SK-N-SH treated with all-trans-retinoic acid at 6 μM for 48 hours (cell line): ENCODE measurements around the gene TTF2.
A peak's percentile ranks its signal among the peaks of the same experiment; 100 is the strongest.

ENCODE experiments used
- ATAC-seq: fragments of 200-7000 bp; cut with Tn5 transposase; 3 replicates; pipeline ENCODE4 v1.9.1; 2020; ENCODE audit warnings: mild to moderate bottlenecking, moderate library complexity
- ARNTL ChIP-seq: fragments of 450-650 bp; formaldehyde crosslinking; IDR thresholded peaks from 2 replicates; pipeline ENCODE4 v1.5.0; 2020; ENCODE audit warnings: low read depth, mild to moderate bottlenecking, moderate library complexity, borderline replicate concordance
- CSDC2 ChIP-seq: fragments of 250-450 bp; sonication (Bioruptor Pico); IDR thresholded peaks from 2 replicates; pipeline ENCODE4 v1.5.0; 2020; ENCODE audit warnings: mild to moderate bottlenecking, moderate library complexity
- GLIS3 ChIP-seq: fragments of 250-450 bp; sonication (Bioruptor Pico); IDR thresholded peaks from 2 replicates; pipeline ENCODE4 v1.5.0; 2020; ENCODE audit warnings: mild to moderate bottlenecking, moderate library complexity
- ISL1 ChIP-seq: fragments of 250-450 bp; sonication (Bioruptor Pico); IDR thresholded peaks from 2 replicates; pipeline ENCODE4 v2.1.2; 2022; ENCODE audit warnings: mild to moderate bottlenecking, moderate library complexity
- PATZ1 ChIP-seq: fragments of 250-450 bp; sonication (Bioruptor Pico); IDR thresholded peaks from 2 replicates; pipeline ENCODE4 v1.8.0; 2020; ENCODE audit warnings: mild to moderate bottlenecking, moderate library complexity, borderline replicate concordance
- POU6F1 ChIP-seq: fragments of 250-450 bp; sonication (Bioruptor Pico); IDR thresholded peaks from 2 replicates; pipeline ENCODE4 v1.8.0; 2021; ENCODE audit warnings: low read depth, mild to moderate bottlenecking, moderate library complexity, borderline replicate concordance
- SNAI2 ChIP-seq: fragments of 250-450 bp; sonication (Bioruptor Pico); IDR thresholded peaks from 2 replicates; pipeline ENCODE4 v1.5.0; 2020; ENCODE audit warnings: mild to moderate bottlenecking, moderate library complexity
- TOX ChIP-seq: fragments of 250-450 bp; sonication (Bioruptor Pico); IDR thresholded peaks from 2 replicates; pipeline ENCODE4 v1.8.0; 2021; ENCODE audit warnings: mild to moderate bottlenecking, moderate library complexity, borderline replicate concordance
- ZC3H10 ChIP-seq: fragments of 250-450 bp; sonication (Bioruptor Pico); IDR thresholded peaks from 2 replicates; pipeline ENCODE4 v1.5.1; 2021; ENCODE audit warnings: mild to moderate bottlenecking, moderate library complexity
- ZFP30 ChIP-seq: fragments of 450-650 bp; formaldehyde crosslinking; IDR thresholded peaks from 2 replicates; pipeline ENCODE4 v1.5.0; 2022; ENCODE audit warnings: mild to moderate bottlenecking, moderate library complexity
- ZNF70 ChIP-seq: fragments of 450-650 bp; formaldehyde crosslinking; IDR thresholded peaks from 2 replicates; pipeline ENCODE4 v1.5.0; 2020; ENCODE audit warnings: mild to moderate bottlenecking, moderate library complexity
- ZNF8 ChIP-seq: fragments of 450-650 bp; formaldehyde crosslinking; IDR thresholded peaks from 2 replicates; pipeline ENCODE4 v1.5.0; 2020; ENCODE audit warnings: mild to moderate bottlenecking, moderate library complexity
- TF ChIP-seq, protein P1 (sequence below): fragments of 250-450 bp; sonication (Bioruptor Pico); IDR thresholded peaks from 2 replicates; pipeline ENCODE4 v1.5.0; 2020; ENCODE audit warnings: mild to moderate bottlenecking, moderate library complexity
- TF ChIP-seq, protein P2 (sequence below): fragments of 250-450 bp; sonication (Bioruptor Pico); IDR thresholded peaks from 2 replicates; pipeline ENCODE4 v1.5.1; 2020; ENCODE audit warnings: low read depth, mild to moderate bottlenecking, moderate library complexity

Gene TTF2

GRCh38 chr1:117093091-117093534, 33.0 kb downstream of the TTF2 start:
- TF ChIP-seq, protein P1, sequence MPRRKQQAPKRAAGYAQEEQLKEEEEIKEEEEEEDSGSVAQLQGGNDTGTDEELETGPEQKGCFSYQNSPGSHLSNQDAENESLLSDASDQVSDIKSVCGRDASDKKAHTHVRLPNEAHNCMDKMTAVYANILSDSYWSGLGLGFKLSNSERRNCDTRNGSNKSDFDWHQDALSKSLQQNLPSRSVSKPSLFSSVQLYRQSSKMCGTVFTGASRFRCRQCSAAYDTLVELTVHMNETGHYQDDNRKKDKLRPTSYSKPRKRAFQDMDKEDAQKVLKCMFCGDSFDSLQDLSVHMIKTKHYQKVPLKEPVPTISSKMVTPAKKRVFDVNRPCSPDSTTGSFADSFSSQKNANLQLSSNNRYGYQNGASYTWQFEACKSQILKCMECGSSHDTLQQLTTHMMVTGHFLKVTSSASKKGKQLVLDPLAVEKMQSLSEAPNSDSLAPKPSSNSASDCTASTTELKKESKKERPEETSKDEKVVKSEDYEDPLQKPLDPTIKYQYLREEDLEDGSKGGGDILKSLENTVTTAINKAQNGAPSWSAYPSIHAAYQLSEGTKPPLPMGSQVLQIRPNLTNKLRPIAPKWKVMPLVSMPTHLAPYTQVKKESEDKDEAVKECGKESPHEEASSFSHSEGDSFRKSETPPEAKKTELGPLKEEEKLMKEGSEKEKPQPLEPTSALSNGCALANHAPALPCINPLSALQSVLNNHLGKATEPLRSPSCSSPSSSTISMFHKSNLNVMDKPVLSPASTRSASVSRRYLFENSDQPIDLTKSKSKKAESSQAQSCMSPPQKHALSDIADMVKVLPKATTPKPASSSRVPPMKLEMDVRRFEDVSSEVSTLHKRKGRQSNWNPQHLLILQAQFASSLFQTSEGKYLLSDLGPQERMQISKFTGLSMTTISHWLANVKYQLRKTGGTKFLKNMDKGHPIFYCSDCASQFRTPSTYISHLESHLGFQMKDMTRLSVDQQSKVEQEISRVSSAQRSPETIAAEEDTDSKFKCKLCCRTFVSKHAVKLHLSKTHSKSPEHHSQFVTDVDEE (CRISPR knock-in tag), result no peak
- TF ChIP-seq TOX (CRISPR knock-in tag) (peak; percentile 43; the same call in 1 of the 2 replicates), CSDC2 (no peak), PATZ1 (CRISPR knock-in tag) (no peak), ZFP30 (CRISPR knock-in tag) (no peak), GLIS3 (no peak), ZC3H10 (CRISPR knock-in tag) (peak; percentile 36; the same call in 1 of the 2 replicates), ISL1 (CRISPR knock-in tag) (peak; percentile 21; the same call in 1 of the 2 replicates)
- ATAC-seq, result peak; percentile 92

DNA sequence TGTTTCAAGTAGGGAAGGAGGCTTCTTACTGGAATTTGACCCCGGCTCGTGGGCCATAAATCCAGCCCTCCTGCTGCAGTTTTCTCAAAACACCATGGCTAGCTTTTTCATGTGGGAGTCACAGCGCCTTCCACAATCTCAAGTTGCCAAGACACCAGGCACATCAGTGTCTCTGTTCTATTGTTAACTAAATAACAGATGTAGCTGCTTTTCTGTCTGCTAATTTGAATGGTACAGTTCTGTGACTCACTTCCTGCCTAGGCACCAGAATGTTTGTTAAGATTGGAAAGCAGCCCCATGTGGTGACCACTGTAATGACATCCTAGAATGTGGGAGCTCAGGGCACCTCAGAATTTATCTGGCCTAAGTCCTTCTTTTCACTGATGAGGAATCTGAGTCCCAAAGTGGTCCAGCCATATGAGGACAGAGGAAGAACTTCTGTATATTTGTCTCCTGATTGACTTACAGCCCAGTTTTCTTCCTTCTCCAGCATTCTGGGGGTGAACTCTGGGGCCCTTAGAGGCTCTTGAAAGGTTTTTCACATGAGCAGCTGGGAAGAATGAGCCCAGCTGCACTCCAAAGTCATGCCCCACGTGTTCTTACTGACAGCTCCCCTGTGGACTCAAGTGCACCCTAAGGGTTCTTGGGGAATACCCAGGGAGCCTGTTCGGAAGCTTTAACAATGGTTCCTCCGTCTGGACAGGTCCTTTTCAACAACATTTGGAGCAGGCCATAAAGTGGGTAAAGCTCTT, 33.9 kb downstream of the TTF2 start:
- TF ChIP-seq ZNF70 (CRISPR knock-in tag), result no peak
- TF ChIP-seq, protein P1 (CRISPR knock-in tag), result no peak
- TF ChIP-seq GLIS3, result no peak
- TF ChIP-seq ZNF8 (CRISPR knock-in tag), result no peak
- ATAC-seq, result peak; percentile 61

DNA sequence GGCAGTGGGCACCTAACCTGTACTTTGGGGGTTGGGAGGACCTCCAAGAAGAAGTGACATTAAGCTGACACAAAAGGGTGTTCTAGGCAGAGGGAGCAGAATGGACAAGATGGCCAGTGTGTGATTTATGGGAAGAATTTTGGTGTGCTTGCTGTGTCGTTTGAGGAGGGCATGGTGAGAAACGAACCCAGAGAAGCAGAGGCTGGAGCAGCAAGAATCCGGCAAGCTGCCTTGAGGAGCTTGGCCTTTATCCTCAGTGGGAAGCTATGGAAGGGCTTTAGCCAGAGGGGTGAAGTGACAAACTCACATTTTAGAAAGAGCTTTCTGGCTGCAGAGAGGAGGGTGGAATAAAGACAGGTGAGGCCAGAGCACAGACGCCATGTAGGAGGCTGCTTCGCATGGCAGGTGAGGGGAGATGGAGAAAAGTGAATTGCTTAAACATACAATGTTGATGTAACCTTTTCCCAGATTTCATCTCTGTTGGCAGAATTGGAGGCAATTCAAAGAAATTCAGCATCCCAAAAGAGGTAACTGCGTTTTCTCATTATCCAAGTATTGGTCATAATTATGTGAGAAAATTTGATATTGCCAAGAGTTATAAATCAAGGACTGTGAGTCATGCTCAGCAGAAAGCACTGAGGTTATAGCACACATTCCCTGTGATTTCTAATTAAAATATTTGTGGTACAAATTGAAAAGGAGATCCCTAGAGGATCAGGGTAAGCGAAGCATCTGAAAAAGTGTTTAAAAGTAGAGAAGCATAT, 34.9 kb downstream of the TTF2 start:
- ATAC-seq, result peak; percentile 50
- peak; percentile 73; the same call in 1 of the 2 replicates for TF ChIP-seq PATZ1 (CRISPR knock-in tag)
- peak; percentile 96 for TF ChIP-seq ZC3H10 (CRISPR knock-in tag)
- TF ChIP-seq POU6F1 (CRISPR knock-in tag), result no peak; the same call in 1 of the 2 replicates
- no peak for TF ChIP-seq ZNF70 (CRISPR knock-in tag)
- TF ChIP-seq ISL1 (CRISPR knock-in tag), result peak; percentile 90
- TF ChIP-seq TOX (CRISPR knock-in tag), result peak; percentile 19; the same call in 1 of the 2 replicates

DNA sequence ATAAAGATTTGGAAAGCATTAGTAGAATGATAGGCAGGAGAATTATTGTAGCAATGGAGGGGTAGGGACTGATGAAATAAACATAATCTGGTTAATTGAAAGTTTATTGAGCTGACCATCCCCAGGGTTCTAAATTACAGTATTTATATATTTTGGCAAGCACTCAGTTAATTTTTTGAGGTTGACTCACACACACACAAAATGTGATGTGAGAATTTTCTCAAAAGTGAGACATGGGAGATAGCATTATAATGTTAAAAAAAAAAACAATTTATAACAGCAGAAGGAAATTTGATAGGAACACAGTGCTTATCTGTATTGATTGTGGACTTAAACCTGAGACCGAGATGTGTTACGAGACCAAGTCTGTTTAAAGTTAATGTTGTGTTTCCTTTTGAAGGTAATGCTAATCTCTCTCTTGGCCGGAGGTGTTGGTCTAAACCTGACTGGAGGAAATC, 36.9 kb downstream of the TTF2 start:
- ATAC-seq, result no peak
- TF ChIP-seq SNAI2 (CRISPR knock-in tag) (no peak), ISL1 (CRISPR knock-in tag) (peak; percentile 93), ARNTL (CRISPR knock-in tag) (no peak), ZC3H10 (CRISPR knock-in tag) (0 out of 2 replicates have a peak, but pooled peaks have one; percentile 23)
- TF ChIP-seq, protein P2, sequence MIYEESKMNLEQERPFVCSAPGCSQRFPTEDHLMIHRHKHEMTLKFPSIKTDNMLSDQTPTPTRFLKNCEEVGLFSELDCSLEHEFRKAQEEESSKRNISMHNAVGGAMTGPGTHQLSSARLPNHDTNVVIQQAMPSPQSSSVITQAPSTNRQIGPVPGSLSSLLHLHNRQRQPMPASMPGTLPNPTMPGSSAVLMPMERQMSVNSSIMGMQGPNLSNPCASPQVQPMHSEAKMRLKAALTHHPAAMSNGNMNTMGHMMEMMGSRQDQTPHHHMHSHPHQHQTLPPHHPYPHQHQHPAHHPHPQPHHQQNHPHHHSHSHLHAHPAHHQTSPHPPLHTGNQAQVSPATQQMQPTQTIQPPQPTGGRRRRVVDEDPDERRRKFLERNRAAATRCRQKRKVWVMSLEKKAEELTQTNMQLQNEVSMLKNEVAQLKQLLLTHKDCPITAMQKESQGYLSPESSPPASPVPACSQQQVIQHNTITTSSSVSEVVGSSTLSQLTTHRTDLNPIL (CRISPR knock-in tag), result peak; percentile 56; the same call in 1 of the 2 replicates
